HS-27A (cell line): ENCODE measurements around the gene DDX49.
"Not testable (repeated sequence)": the region's sequence is repeated elsewhere in the genome, so short reads cannot be mapped to it uniquely, and the experiment has no call there.

Experiments used
- DNase-seq: peaks from one replicate; pipeline ENCODE4 v3.0.0-alpha.2; 2012; ENCODE audit warnings: low read depth, missing footprints

DDX49 gene

DNA sequence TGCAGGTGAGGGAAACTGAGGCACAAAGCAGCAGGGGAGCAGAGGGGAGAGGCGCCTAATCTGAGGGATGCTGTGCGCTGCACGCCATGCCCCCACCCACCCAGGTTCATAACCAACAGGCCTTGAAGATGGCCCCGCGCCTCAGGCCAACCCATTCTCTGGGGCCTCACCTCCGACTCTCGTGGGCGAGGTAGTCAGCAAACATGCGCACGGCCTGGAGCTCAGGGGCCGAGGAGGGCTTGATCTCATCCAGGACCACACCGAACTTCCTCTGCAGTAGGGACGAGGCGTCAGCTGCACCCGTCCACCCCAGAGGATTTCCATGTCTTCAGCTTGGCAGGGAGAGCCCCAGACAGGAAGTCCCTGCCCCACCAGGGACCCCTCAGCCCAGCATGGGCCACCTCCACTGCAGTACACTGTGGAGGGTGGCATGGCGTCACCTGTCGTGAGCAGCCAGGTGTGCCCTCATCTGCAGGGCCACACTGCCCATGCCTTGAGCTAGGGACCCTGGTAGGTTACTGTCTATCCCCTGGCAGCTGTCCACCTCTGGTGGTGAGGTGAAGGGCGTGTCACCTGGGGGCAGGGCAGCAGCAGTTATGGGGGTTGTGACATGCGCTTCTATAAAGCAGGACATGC lies 8.6 kb upstream of the DDX49 start:
- DNase-seq: no peak

DNA sequence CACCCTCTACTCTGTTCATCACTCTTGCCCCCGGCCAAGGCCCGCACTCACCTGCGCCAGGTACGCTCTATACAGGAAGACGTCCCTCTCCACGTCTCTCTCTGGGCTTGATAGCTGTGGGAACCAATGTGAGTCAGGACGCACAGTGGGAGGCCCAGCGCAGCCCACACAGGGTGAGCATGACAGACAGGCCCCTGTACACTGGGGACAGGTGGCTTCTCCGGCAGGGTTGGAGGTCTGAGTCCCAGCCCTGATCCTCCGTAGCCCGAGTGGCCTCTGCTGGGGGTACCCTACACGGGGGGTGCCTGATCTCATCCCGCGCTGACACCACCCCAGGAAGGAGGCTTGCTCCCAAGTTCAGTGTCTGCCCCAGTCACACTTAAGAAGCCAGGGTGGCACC lies 6.6 kb upstream of the DDX49 start:
- DNase-seq: no peak

DNA sequence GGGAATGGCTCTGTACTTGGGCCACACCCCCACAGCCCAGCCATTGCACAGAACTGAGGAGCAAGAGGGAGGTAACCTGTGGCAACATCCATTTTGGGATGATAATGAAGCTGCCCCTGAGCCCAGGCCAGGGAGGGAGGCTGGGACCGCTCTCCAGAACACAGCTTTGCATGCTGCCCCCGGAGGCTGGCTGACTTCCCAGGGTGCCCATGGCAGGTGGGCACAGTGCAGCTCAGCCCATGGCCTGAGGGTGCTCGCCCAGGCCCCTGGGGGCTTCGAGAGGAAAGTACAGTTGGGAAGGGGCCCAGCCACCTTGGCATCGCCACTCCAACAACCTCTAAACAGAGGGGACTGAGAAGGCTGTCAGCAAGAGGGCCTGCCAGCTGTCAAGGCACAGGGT lies 6.0 kb upstream of the DDX49 start:
- no peak for DNase-seq

DNA sequence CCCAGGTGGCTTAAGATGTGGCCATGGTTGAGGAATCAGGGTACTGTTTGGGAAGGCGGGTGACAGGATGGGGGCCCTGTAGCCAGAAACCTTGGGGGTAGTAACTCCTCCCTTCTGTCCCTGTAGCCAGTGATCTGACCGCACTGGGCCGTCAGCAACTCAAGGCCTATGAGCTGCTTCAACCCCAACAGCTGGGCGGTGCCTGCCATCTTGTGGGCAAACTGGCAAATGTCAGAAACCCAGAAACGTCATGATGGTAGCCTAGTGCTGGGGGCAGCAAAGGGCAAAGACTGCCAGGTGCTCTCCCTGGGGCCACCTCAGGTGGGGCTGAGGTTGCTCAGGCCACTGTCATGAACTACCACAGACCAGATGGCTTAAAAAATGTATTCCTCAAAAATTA lies 3.9 kb upstream of the DDX49 start:
- no peak for DNase-seq

DNA sequence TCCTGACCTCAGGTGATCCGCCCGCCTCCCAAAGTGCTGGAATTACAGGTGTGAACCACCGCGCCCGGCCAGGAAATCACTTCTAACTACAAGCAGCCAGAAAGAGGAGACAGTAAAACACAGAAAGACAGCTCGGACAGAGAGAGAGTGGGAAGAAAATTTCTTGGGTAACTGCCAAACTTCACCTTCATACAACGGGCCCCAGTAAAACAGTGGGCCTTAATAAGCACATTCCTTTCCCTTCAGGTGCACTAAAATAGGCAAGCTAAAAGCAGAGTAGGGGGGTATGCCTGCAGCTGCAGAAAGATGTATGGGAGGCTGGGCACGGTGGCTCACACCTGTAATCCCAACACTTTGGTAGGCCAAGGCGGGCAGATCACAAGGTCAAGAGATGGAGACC lies 1.9 kb upstream of the DDX49 start:
- not testable (repeated sequence) for DNase-seq

DNA sequence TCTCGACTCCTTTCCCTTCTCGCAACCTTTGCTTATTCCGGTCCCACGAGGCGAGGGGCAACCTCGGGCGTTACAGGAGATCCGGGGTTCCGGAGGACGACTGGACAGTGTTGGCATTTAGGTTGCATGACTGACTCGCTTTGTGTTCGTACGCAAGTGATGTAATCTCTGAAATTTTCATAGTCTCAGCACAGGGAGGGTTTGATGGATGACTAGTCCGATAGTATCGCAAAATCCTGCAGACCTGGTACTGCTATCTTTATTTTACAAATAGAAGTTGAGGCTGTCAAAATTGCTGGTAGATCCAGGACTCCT lies 342 bp downstream of the DDX49 start:
- DNase-seq: no peak

DNA sequence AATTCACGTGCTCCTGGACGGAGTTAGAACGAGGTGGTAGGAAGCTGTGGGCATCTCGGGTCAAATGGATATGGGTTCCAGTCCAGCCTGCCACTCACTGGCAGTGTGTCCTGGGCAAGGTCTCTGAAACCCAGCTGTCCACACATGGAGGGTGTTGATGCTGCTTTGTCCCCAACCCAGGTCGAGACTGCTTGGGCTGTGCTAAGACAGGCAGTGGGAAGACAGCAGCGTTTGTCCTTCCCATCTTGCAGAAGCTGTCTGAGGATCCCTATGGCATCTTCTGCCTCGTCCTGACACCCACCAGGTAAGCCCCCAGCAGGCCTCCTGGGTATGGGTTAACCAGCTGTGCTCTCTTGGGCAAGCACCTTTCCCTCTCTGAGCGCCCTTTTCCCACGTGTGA lies 885 bp downstream of the DDX49 start:
- DNase-seq: no peak

DNA sequence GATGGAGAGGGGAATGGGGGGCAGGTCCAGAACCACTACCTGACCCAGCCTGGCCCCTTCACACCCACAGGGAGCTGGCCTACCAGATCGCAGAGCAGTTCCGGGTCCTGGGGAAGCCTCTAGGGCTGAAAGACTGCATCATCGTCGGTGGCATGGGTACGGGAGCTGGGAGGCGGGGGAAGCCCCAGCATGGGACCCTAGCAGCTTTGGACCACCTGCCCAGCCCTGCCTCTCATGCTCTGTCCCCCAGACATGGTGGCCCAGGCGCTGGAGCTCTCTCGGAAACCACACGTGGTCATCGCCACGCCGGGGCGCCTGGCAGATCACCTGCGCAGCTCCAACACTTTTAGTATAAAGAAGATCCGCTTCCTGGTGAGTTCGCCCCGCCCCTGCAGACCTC lies 2.1 kb downstream of the DDX49 start:
- no peak for DNase-seq

DNA sequence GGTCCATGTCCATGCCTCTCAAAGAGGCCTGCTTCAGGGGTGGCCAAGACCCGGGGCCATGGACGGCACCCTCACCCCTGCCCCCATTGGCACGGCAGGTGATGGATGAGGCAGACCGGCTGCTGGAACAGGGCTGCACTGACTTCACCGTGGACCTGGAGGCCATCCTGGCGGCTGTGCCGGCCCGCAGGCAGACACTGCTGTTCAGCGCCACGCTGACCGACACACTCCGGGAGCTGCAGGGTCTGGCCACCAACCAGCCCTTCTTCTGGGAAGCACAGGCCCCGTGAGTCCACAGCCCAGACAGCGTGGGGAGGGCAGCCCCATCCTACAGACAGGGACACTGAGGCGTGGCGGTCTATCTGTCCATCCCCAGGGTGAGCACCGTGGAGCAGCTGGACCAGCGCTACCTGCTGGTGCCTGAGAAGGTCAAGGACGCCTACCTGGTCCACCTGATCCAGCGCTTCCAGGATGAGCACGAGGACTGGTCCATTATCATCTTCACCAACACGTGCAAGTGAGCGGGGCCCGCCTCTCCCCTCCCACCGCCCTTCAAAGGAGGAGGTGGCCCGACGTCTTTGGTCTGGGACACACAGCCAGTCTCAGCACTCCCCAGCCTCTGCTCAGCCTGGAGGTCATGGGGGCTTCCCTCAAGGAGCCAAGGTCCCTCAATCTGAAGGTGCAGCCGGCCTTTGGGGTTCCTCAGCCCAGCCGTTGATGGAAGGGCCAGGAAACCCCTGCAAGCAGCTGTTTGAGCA lies 2.9 kb downstream of the DDX49 start:
- DNase-seq: no peak

DNA sequence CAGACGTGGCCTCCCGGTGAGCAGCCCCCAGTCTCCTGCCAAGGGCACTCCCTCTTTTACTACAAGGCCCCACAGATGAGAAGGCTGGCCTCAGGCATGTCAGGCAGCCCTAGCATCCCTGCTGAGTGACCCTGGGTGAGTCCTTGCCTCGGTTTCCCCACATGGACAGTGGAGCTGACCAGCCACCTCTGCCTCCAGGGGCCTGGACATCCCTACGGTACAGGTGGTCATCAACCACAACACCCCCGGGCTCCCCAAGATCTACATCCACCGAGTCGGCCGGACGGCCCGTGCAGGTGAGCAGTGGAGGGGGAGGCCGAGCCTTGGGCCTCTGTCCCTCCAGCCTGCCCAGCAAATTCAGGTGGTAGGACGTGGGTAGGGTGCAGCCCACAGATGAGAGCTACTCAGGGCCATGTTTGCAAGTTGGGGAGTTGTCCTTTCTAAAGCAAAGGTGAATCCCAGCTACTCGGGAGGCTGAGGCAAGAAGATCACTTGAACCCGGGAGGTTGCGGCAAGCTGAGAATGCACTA lies 5.2 kb downstream of the DDX49 start:
- DNase-seq: no peak

DNA sequence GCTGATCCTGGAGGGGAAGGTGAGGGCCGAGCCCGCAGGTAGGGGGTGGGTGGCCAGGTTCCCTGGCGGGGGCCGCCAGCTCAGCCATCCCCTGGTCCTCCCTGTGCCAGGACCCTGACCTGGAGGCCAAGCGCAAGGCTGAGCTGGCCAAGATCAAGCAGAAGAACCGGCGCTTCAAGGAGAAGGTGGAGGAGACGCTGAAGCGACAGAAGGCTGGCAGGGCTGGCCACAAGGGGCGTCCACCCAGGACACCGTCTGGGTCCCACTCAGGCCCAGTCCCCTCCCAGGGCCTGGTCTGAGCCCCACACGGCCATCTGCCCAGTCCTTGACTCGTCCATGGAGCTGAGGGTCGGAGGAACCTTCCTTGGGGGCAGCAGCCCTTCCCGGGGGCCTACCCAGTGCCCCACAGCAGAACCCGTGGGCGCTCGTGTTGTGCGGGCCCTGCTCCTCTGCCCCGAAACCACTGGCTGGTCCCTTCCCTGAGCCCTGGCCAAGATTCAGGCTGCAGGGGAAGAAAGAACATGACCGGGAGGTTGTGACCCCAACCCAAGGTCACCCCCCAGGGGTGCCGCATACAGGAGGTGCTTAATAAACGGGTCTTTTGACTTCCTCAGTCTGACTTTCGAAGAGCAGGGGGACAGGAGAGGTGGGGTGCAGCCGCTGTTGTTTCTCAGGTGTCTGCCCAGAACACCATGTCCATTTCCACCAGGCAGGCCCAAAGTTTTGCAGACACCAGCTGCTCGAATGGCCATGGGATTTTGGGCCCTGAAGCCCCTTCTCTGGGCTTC lies 8.7 kb downstream of the DDX49 start:
- no peak for DNase-seq

DNA sequence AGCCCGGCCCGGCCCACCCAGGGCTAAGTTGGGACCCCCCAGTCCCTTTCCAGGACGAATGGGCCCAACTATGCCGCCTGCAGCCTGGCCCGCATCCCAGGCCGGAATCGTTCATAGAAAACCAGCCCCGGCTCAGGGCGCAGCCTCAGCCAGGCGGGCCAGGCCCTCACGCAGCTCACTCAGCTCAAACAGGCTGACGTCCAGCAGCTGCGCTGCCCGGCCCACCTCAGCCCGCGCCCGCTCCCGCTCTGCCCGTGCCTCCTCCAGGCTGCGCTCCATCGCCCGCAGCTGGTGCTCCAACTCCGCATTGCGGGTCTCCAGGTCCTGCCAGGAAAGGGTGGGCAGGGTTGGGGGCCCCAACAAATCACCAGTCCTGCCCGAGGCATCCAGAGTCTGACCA lies 9.8 kb downstream of the DDX49 start:
- DNase-seq: no peak

DNA sequence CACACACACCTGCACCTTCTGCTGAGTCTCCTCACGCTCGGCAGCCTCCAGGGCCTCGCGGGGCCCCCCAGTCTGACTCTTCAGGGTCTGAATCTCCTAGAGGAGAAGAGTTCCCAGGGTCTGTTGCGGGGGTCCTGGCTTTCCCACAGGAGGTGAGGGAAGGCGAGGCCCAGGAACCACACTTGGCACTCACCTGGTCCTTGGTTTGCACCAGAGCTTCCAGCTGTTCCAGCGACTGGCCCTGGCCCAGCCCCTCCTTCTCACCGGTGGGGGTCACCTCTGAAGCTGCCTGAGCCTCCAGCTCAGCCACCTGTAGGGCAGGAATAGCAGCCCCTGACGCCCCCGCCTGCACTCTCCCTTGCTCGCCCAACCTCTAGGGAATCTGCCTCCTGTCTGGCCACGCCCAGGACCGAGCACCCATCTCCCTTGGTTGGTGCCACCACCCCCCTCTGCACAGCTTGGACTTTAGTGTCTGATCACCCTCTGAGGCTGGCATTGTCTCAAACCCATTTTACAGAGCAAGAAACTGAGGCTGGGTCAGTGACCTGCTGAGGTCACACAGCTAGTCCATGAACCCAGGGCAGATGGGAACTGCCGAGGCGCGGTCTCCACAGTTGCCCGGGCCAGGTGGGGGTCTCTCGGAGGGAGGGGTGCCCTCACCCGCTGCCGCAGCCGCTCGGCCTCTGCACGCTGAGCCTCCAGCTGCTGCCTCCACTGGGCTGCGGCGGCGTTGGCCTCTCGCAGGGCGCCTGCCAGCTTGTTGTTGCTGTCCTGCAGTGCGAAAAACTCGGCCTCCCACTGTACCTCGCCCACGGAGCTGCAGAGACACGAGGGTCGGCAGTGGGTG lies 12.0 kb downstream of the DDX49 start:
- DNase-seq: no peak

DNA sequence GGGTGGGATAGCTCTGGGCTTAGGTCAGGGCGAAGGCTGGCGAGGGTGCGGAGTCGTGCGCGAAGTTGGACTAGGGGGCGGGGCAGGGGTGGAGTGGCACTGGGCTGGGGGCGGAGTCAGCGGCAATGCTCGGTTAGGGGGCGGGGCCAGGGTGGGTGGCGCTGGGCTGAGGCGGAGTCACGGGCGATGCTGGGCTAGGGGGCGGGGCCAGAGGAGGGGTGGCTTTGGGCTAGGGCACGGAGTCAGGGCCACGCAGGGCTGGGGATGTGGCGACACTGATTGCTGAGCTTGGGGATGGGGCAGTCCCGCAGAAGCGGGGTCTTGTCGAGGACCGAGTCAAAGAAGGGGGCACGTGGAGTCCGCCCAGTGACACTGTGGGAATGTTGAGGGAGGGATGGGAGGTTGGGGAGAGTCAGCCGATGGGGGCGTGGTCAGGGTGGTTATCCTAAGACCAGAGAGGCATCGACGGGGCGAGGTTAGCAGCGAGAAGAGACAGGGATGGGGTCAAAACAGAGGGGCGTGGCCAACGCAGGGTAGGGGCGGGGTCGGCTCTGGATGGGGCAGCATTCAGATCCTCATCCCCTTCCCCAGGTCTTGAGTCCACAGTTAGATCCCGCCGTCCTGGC lies 12.8 kb downstream of the DDX49 start:
- DNase-seq: no peak

DNA sequence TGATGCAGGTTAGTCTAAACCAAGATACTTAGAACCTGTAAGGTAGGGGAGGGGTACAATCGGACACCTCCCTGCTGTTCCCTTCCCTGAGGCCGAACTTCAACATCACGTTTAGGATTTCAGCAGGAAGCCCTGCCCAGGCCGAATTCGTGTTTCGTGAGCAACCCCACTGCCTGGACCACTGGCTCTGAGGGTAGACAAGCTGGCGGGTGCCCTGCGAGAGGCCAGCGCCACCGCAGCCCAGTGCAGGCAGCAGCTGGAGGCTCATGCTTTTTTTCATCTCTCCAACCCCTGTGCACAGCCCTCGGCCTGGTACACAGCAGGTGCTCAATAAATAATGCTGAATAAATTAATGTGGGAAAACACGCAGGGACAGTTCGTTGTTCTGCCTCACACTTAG lies 13.8 kb downstream of the DDX49 start:
- DNase-seq: no peak

DNA sequence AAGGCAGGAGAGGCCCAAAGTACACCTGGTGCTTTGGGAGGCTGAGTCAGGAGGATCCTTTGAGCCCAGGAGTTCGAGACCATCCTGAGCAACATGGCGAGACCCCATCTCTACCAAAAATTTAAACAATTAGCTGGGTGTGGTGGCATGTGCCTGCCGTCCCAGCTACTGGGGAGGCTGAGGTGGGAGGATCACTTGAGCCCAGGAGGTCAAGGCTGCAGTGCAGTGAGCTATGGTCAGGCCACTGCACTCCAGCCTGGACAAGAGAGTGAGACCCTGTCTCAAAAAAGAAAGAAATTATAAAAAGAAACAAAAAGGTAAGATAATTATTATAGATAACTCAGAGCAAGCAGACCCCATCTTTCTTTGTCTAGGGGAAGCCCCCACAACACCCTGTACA lies 19.6 kb downstream of the DDX49 start:
- no peak for DNase-seq

DNA sequence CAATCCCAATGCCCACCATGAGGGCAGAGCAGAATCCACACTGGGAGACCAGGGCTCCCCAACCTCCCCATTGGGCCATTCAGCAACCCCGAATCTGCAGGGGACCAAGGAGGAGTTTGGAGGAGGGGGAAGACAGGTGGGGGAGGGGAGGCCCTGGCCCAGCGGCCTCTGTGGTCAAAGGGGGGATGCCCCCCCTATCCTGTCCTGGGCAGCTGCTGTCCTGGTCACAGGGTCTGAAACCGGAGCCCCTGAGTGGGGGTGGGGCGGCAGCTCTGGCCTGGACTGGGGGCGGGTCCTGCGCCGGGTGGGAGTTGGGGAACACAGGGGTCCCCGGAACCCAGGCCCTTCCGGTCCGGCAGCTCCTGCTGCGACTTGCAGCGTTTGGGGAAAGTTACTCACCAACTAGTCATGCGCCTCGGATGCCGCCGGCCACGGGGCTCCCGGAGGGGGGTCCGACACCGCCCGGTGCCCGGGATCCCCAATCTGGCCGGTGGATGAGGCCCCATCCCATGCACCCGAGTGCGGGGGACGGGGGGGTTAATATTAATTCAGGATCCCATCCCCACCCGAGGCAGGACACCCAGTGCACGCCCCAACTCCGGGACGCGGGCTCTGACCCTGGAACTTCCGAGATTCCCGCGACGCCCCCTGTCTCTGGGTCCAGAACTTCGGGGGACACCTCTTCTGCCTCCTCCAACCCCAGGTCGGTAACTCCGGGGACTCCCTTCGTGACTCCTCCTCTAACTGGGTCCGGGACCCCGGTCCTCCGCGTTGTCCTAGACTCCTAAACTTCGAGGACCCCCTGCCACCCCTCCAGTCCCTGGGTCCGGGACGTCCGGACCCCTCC lies 20.6 kb downstream of the DDX49 start:
- no peak for DNase-seq

DNA sequence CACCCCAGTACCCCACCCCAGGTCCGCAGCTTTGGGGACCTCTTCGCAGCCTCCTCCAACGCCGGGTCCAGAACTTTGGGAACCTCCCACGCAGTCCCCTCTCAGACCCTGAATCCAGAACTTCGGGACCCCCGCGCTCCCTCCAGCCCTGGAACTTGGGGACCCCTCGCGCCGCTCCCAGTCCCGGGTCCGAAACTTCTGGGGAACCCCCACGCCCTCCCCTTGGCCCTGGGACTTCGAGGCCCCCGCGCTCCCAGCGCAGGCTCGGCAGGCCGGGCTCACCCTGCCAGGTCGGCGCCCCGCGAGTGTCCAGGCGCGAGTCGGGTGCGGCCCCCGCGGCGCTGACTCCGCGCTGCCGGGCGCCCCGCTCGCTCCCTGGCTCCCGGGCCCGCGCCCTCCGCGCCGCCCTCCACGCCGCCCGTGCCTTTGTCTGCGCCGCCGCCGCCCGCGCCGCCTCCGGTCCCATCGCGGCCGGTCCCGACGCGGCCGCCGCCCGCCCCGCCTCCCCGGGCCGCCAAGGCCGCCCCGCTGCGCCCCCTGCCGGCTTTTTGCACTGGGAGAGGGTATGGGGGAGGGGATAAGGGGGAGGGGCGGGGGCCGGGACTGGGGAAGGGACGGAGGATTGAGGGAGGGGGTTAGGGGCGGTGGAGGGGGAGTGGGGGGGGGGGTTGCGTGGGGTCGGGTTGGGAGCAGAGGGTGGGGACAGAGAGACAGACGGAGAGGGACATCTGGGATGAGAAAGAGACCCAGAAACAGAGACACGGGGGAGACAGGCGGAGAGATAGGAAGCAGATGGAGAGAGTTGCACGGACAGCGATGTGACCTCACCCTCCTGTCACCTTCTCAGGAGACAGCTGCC lies 21.5 kb downstream of the DDX49 start, which contains the start of gene HOMER3:
HOMER3 (minus strand) TSS at position 449 of the 859 bp plus-strand sequence. CDS start 2,235 bp downstream, outside the sequence.
- DNase-seq: peak; percentile 1

DNA sequence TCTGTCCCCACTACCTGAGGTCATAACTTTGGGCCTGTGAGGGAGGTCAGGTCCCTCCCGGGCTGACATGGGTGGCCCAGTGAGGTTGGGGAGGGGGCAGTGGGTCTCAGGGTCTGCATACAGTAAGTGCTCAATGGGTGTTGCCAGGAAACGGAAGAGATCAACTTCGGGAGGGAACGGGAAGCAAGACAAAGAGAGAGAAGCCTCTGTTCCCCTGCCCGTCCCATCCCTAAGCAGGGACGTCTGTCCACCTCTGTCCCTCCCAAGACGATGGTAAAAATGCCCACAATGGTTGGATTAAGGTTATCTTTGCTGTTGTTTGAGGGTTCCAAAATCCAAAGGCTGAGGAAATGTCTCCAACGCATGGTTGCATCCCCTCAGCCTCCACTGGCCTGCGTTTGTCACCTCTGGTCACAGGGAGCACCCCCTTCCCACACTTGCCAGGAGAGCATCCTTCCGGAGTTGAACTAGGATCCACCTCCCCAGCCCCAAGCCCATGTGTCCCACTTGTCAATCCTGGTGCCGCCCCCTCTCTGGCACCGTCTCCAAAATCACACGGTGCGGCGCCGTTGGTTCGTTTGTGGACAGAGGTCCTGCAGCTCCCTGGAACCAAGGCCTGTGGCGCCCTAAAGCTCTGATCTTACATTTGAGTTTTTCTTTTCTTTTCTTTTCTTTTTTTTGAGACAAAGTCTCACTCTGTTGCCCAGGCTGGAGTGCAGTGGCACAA lies 22.3 kb downstream of the DDX49 start:
- no peak for DNase-seq
